ENCODE results near the gene SLC12A7.

SLC12A7 gene

GRCh38 chr5:1012900-1013237 is 99.0 kb downstream of the SLC12A7 start:
- no peak for FAIRE-seq
- TF ChIP-seq POLR2AphosphoS5 (IDR thresholded peaks at IDR 0.05; ENCODE audit: low read depth, low read length) = no peak
- no peak for TF ChIP-seq TAF1 (IDR thresholded peaks at IDR 0.05; ENCODE audit: borderline replicate concordance, low read depth, low read length)
- TF ChIP-seq POLR2A (IDR thresholded peaks at IDR 0.05; ENCODE audit: low read depth, low read length) = no peak
- no peak for DNase-seq (ENCODE audit: insufficient read length)

- FAIRE-seq (no peak), DNase-seq (ENCODE audit: insufficient read length) (no peak)
- TF ChIP-seq TAF1 (IDR thresholded peaks at IDR 0.05; ENCODE audit: borderline replicate concordance, low read depth, low read length) (no peak), POLR2A (IDR thresholded peaks at IDR 0.05; ENCODE audit: low read depth, low read length) (no peak), POLR2AphosphoS5 (IDR thresholded peaks at IDR 0.05; ENCODE audit: low read depth, low read length) (no peak)
Observed at GRCh38 chr5:1012313-1012841, 99.5 kb downstream of the SLC12A7 start.

GRCh38 chr5:1011741-1012312 is 100.0 kb downstream of the SLC12A7 start:
- TF ChIP-seq TAF1 (IDR thresholded peaks at IDR 0.05; ENCODE audit: borderline replicate concordance, low read depth, low read length) = no peak
- TF ChIP-seq POLR2AphosphoS5 (IDR thresholded peaks at IDR 0.05; ENCODE audit: low read depth, low read length) = no peak
- no peak for TF ChIP-seq POLR2A (IDR thresholded peaks at IDR 0.05; ENCODE audit: low read depth, low read length)
- FAIRE-seq (no peak), DNase-seq (ENCODE audit: insufficient read length) (no peak)

GRCh38 chr5:1011226-1011631 is 100.6 kb downstream of the SLC12A7 start:
- FAIRE-seq (no peak), DNase-seq (ENCODE audit: insufficient read length) (peak; percentile 80)
- no peak for TF ChIP-seq POLR2A (IDR thresholded peaks at IDR 0.05; ENCODE audit: low read depth, low read length)
- no peak for TF ChIP-seq TAF1 (IDR thresholded peaks at IDR 0.05; ENCODE audit: borderline replicate concordance, low read depth, low read length)
- no peak for TF ChIP-seq POLR2AphosphoS5 (IDR thresholded peaks at IDR 0.05; ENCODE audit: low read depth, low read length)

- TF ChIP-seq POLR2A (IDR thresholded peaks at IDR 0.05; ENCODE audit: low read depth, low read length) = no peak
- FAIRE-seq = no peak
- no peak for DNase-seq (ENCODE audit: insufficient read length)
Observed at GRCh38 chr5:1010641-1011046, 101.2 kb downstream of the SLC12A7 start.

GRCh38 chr5:1010181-1010510 is 101.7 kb downstream of the SLC12A7 start:
- no peak for DNase-seq (ENCODE audit: insufficient read length)
- TF ChIP-seq TAF1 (IDR thresholded peaks at IDR 0.05; ENCODE audit: borderline replicate concordance, low read depth, low read length) (no peak), POLR2AphosphoS5 (IDR thresholded peaks at IDR 0.05; ENCODE audit: low read depth, low read length) (no peak), POLR2A (IDR thresholded peaks at IDR 0.05; ENCODE audit: low read depth, low read length) (no peak)
- no peak for FAIRE-seq

GRCh38 chr5:1009359-1010180 is 102.3 kb downstream of the SLC12A7 start:
- FAIRE-seq = no peak
- TF ChIP-seq POLR2A (IDR thresholded peaks at IDR 0.05; ENCODE audit: low read depth, low read length) = no peak
- TF ChIP-seq TAF1 (IDR thresholded peaks at IDR 0.05; ENCODE audit: borderline replicate concordance, low read depth, low read length) = no peak
- no peak for TF ChIP-seq POLR2AphosphoS5 (IDR thresholded peaks at IDR 0.05; ENCODE audit: low read depth, low read length)
- DNase-seq (ENCODE audit: insufficient read length) = no peak

- no peak for FAIRE-seq
- TF ChIP-seq TAF1 (IDR thresholded peaks at IDR 0.05; ENCODE audit: borderline replicate concordance, low read depth, low read length) = no peak
- no peak for TF ChIP-seq POLR2AphosphoS5 (IDR thresholded peaks at IDR 0.05; ENCODE audit: low read depth, low read length)
- no peak for TF ChIP-seq POLR2A (IDR thresholded peaks at IDR 0.05; ENCODE audit: low read depth, low read length)
Observed at GRCh38 chr5:1008451-1009358, 103.2 kb downstream of the SLC12A7 start, which contains the start of gene NKD2. Gene NKD2, plus strand, starts transcription at chr5:1008802. Its CDS starts 256 bp downstream, at chr5:1009058.

GRCh38 chr5:1007681-1008450 is 104.0 kb downstream of the SLC12A7 start:
- FAIRE-seq (no peak), DNase-seq (ENCODE audit: insufficient read length) (no peak)
- TF ChIP-seq POLR2A (IDR thresholded peaks at IDR 0.05; ENCODE audit: low read depth, low read length) (no peak), TAF1 (IDR thresholded peaks at IDR 0.05; ENCODE audit: borderline replicate concordance, low read depth, low read length) (no peak), POLR2AphosphoS5 (IDR thresholded peaks at IDR 0.05; ENCODE audit: low read depth, low read length) (no peak)

More at GRCh38 chr5:1008451-1009358, 103.2 kb downstream of the SLC12A7 start, which contains the start of gene NKD2:
- peak; percentile 83 for DNase-seq (ENCODE audit: insufficient read length)

- no peak for FAIRE-seq
Observed at GRCh38 chr5:1007221-1007680, 104.6 kb downstream of the SLC12A7 start.

More at GRCh38 chr5:1007221-1007680, 104.6 kb downstream of the SLC12A7 start:
- no peak for DNase-seq (ENCODE audit: insufficient read length)
- TF ChIP-seq POLR2AphosphoS5 (IDR thresholded peaks at IDR 0.05; ENCODE audit: low read depth, low read length) (no peak), POLR2A (IDR thresholded peaks at IDR 0.05; ENCODE audit: low read depth, low read length) (no peak), TAF1 (IDR thresholded peaks at IDR 0.05; ENCODE audit: borderline replicate concordance, low read depth, low read length) (no peak)
